Activated B cell treated with CpG ODN at 0.5 μM for 24 hours (primary cell): ENCODE data around the gene MYOM3. TPM values are rescaled to one million over a fixed set of nuclear protein-coding genes. Genes with fewer than 3 reads are reported as not detected.

Experiments used
- ATAC-seq: fragments of 200-7000 bp; cut with Tn5 transposase; one replicate; pipeline ENCODE4 v1.10.0; 2021; ENCODE audit warnings: low read depth, mild to moderate bottlenecking, moderate library complexity
- CTCF ChIA-PET: fragments of 350-600 bp; sonication (Branson Sonifier 250); formaldehyde crosslinking; loops from one replicate; lab custom pipeline; 2021; ENCODE audit warnings: antibody characterized with exemption; lab: Charles Lee
- POLR2A ChIA-PET: fragments of 350-600 bp; sonication (Branson Sonifier 250); formaldehyde crosslinking; loops from one replicate; lab custom pipeline; 2021; ENCODE audit warnings: antibody characterized with exemption; lab: Charles Lee
- DNase-seq: peaks from one replicate; pipeline ENCODE4 v3.0.0; 2022
- H3K27ac Mint-ChIP-seq: one replicate; pipeline ENCODE4 v1.8.0; 2020; ENCODE audit warnings: mixed read lengths
- H3K27me3 Mint-ChIP-seq: one replicate; pipeline ENCODE4 v1.8.0; 2021; ENCODE audit warnings: mixed read lengths
- H3K36me3 Mint-ChIP-seq: one replicate; pipeline ENCODE4 v1.8.0; 2021; ENCODE audit warnings: low read depth, mixed read lengths
- H3K4me1 Mint-ChIP-seq: one replicate; pipeline ENCODE4 v1.8.0; 2021; ENCODE audit warnings: mixed read lengths
- H3K4me3 Mint-ChIP-seq: one replicate; pipeline ENCODE4 v1.8.0; 2020; ENCODE audit warnings: mild to moderate bottlenecking, mixed read lengths
- H3K9me3 Mint-ChIP-seq: one replicate; pipeline ENCODE4 v1.8.0; 2020; ENCODE audit warnings: mixed read lengths
- CTCF ChIP-seq: fragments of 200-600 bp; IDR thresholded peaks from one replicate; pipeline ENCODE4 v1.8.0; 2022; ENCODE audit warnings: antibody characterized with exemption, mild to moderate bottlenecking
- intact Hi-C: fragments of 100-400 bp; cut with micrococcal nuclease; formaldehyde crosslinking; loops from one replicate; pipeline ENCODE4 v1.15.1; 2024
- total RNA-seq: library from RNA; stranded (reverse); gene quantifications from 2 replicates; pipeline ENCODE4 v1.2.3, GENCODE V29; 2022

The MYOM3 gene
- total RNA-seq, 1 donor from 2014 or later = not detected

DNA sequence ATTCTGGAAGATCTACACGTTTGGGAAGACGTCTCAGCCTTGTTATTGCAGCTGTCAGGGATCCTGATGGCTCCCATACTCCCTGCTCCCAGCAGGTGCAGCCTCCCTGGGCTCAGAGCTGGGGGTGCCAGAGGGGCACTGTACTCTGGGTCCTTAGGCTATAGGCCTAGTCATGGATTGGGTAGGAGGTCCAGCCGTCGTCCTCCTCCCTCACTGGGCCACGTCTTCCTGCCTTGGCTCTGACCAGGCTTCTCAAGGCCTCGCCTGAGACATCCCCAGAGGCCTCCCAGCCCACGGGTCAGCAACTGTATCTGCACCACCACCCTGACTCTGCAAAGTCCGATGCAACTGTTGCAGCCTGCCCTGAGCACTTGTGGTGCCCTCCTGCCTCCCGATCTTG lies 18.2 kb downstream of the MYOM3 start:
- H3K27me3 Mint-ChIP-seq = peaks cover 7% of the 10 kb centered on the region
- H3K4me3 Mint-ChIP-seq = no peak overlapping the region
- H3K4me1 Mint-ChIP-seq = no peaks in the 10 kb centered on the region
- intact Hi-C loops = no loop called here
- no peak for TF ChIP-seq CTCF
- DNase-seq (no peak), ATAC-seq (no peak)
- ChIA-PET CTCF (no interaction called here), POLR2A (no interaction called here)
- H3K36me3 Mint-ChIP-seq = no peaks in the 10 kb centered on the region
- no peaks in the 10 kb centered on the region for H3K9me3 Mint-ChIP-seq
- H3K27ac Mint-ChIP-seq = no peak overlapping the region

GRCh38 chr1:24092979-24093378 lies 19.0 kb downstream of the MYOM3 start:
- Mint-ChIP-seq H3K36me3 (no peaks in the 10 kb centered on the region), H3K4me1 (no peaks in the 10 kb centered on the region), H3K27ac (no peak overlapping the region), H3K4me3 (no peak overlapping the region), H3K27me3 (peaks cover 7% of the 10 kb centered on the region), H3K9me3 (no peaks in the 10 kb centered on the region)
- ATAC-seq (no peak), DNase-seq (no peak)
- intact Hi-C loops = no loop called here
- TF ChIP-seq CTCF = no peak
- POLR2A ChIA-PET = no interaction called here
- CTCF ChIA-PET = no interaction called here

DNA sequence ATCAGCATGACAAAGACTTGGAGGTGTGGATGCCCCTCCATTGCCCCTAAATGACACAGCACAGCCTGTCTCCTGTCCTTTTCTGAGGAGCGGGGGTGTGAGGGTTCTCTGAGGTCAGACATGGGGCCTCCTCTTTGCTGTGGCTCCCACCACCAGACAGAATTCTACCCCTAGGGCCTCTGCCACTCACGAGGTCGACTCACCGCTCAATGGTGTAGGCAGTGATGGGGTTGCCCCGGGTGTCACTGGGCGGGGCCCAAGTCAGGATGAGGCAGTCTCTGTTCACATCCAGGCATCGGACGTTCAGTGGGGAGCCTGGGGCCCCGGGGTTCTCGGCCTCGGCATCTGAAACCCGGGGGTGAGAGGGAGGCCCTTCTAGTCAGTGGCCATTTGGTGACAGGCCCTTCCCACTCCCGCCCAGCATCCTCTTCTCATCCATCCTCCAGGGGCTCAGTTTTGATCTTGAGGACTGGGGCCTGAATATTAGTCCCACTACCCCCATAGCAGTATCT lies 19.9 kb downstream of the MYOM3 start:
- ATAC-seq = no peak
- no peaks in the 10 kb centered on the region for H3K9me3 Mint-ChIP-seq
- ChIA-PET CTCF (no interaction called here), POLR2A (no interaction called here)
- no peak for DNase-seq
- no peak for TF ChIP-seq CTCF
- H3K4me3 Mint-ChIP-seq = no peak overlapping the region
- peaks cover 7% of the 10 kb centered on the region for H3K27me3 Mint-ChIP-seq
- H3K36me3 Mint-ChIP-seq = no peaks in the 10 kb centered on the region
- H3K4me1 Mint-ChIP-seq = no peaks in the 10 kb centered on the region
- intact Hi-C loops = no loop called here
- H3K27ac Mint-ChIP-seq = no peak overlapping the region

DNA sequence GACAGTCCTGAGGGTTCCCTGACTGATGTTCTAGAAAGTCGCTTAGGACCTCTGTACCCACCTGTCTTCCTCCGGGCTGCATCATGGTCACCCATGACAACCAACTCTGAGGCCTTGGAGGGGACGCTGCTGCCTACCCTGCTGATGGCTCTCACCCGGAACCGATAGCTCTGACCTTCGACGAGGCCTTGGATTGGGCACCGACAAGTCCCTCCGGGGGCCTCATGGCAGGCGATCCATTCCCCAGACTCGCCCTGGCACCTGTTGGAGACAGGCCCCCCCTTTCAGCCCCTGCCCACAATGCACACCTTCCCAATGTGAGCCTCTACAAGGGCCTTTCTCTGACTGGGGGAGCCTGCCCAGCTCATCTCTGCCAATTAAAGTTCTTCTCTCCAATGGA lies 21.2 kb downstream of the MYOM3 start:
- Mint-ChIP-seq H3K4me1 (no peaks in the 10 kb centered on the region), H3K27ac (no peak overlapping the region), H3K4me3 (no peak overlapping the region), H3K36me3 (no peaks in the 10 kb centered on the region), H3K9me3 (no peaks in the 10 kb centered on the region), H3K27me3 (peaks cover 2% of the 10 kb centered on the region)
- ATAC-seq (no peak), DNase-seq (no peak)
- TF ChIP-seq CTCF = no peak
- intact Hi-C loops = no loop called here
- ChIA-PET POLR2A (no interaction called here), CTCF (no interaction called here)

GRCh38 chr1:24089743-24090555 lies 22.0 kb downstream of the MYOM3 start:
- ChIA-PET CTCF (no interaction called here), POLR2A (no interaction called here)
- no peaks in the 10 kb centered on the region for H3K9me3 Mint-ChIP-seq
- intact Hi-C loops = no loop called here
- ATAC-seq (no peak), DNase-seq (no peak)
- no peak overlapping the region for H3K4me3 Mint-ChIP-seq
- H3K27me3 Mint-ChIP-seq = peaks cover 1% of the 10 kb centered on the region
- no peaks in the 10 kb centered on the region for H3K4me1 Mint-ChIP-seq
- no peak overlapping the region for H3K27ac Mint-ChIP-seq
- TF ChIP-seq CTCF = no peak
- no peaks in the 10 kb centered on the region for H3K36me3 Mint-ChIP-seq
